K562 (cell line): ENCODE results near the gene INPP1. TPM values are rescaled to one million over a fixed set of nuclear protein-coding genes. Genes with fewer than 3 reads are reported as not detected.
A peak's percentile ranks its signal among the peaks of the same experiment; 100 is the strongest.

ENCODE experiments used
- CEBPB ChIP-seq: fragments of 450-650 bp; IDR thresholded peaks from 2 replicates; pipeline ENCODE4 v1.6.1; 2016; ENCODE audit warnings: missing genetic modification characterization, missing compliant biosample characterization
- CEBPG ChIP-seq, 3 experiments: fragments of 200-800 bp in 1 of 3; sonication (Bioruptor generic) in 1 of 3; sonication (generic) in 1 of 3; formaldehyde crosslinking in 1 of 3; IDR thresholded peaks in 2 of 3; conservative IDR thresholded peaks in 1 of 3; 2 replicates each; pipeline versions ENCODE4 v1.6.1 to v1.8.0; 2016 to 2022; ENCODE audit warnings: missing compliant biosample characterization in 2 of 3, missing genetic modification characterization in 2 of 3, mild to moderate bottlenecking in 1 of 3, missing genetic modification reagents in 1 of 3
- CTBP1 ChIP-seq: fragments of 450-650 bp; IDR thresholded peaks from 2 replicates; pipeline ENCODE4 v1.6.1; 2016; ENCODE audit warnings: borderline replicate concordance
- DACH1 ChIP-seq: fragments of 450-650 bp; IDR thresholded peaks from 2 replicates; pipeline ENCODE4 v1.6.1; 2018; ENCODE audit not compliant: partially characterized antibody
- ERF ChIP-seq: fragments of 450-650 bp; formaldehyde crosslinking; IDR thresholded peaks from 2 replicates; pipeline ENCODE4 v1.4.0; 2020; ENCODE audit warnings: mild to moderate bottlenecking, mixed read lengths
- FOXJ3 ChIP-seq: sonication (generic); formaldehyde crosslinking; IDR thresholded peaks from 2 replicates; pipeline ENCODE4 v1.4.0; 2020; ENCODE audit warnings: mild to moderate bottlenecking, missing genetic modification reagents
- GABPA ChIP-seq: fragments of 200-800 bp; sonication (Bioruptor generic); conservative IDR thresholded peaks from 2 replicates; pipeline ENCODE4 v1.6.1; 2016; ENCODE audit warnings: low read depth, missing genetic modification characterization, missing compliant biosample characterization
- GATAD2A ChIP-seq: fragments of 450-650 bp; IDR thresholded peaks from 2 replicates; pipeline ENCODE4 v1.6.1; 2017
- HOXB6 ChIP-seq: fragments of 250-450 bp; sonication (Bioruptor Pico); IDR thresholded peaks from 2 replicates; pipeline ENCODE4 v1.5.1; 2022; ENCODE audit warnings: mild to moderate bottlenecking, borderline replicate concordance
- JUN ChIP-seq, 2 experiments: sonication (generic) in 1 of 2; formaldehyde crosslinking in 1 of 2; IDR thresholded peaks; 2 replicates each; pipeline versions ENCODE4 v1.6.1 to v1.8.0; 2012 to 2022; ENCODE audit warnings: borderline replicate concordance in 2 of 2, mild to moderate bottlenecking in 2 of 2, improper control_type of control experiment in 1 of 2, low read depth in 1 of 2, low read length in 1 of 2, missing genetic modification reagents in 1 of 2
- MBD1 ChIP-seq: fragments of 250-450 bp; sonication (Bioruptor Pico); IDR thresholded peaks from 2 replicates; pipeline ENCODE4 v1.8.0; 2022; ENCODE audit warnings: inconsistent platforms
- MEIS2 ChIP-seq: fragments of 450-650 bp; IDR thresholded peaks from 2 replicates; pipeline ENCODE4 v1.6.1; 2014; ENCODE audit warnings: mild to moderate bottlenecking; ENCODE audit not compliant: partially characterized antibody
- NBN ChIP-seq: fragments of 450-650 bp; IDR thresholded peaks from 2 replicates; pipeline ENCODE4 v1.6.1; 2016; ENCODE audit warnings: low read depth, mild to moderate bottlenecking
- NCOA1 ChIP-seq: fragments of 450-650 bp; IDR thresholded peaks from 2 replicates; pipeline ENCODE4 v1.6.1; 2016; ENCODE audit warnings: low read depth
- NEUROD1 ChIP-seq: fragments of 150-350 bp; IDR thresholded peaks from 2 replicates; pipeline ENCODE4 v1.6.1; 2014; ENCODE audit warnings: borderline replicate concordance, low read length, low read depth; ENCODE audit not compliant: partially characterized antibody
- RHOXF2B ChIP-seq: fragments of 250-450 bp; sonication (Bioruptor Pico); conservative IDR thresholded peaks from 2 replicates; pipeline ENCODE4 v1.5.1; 2021
- RNF2 ChIP-seq: sonication (generic); IDR thresholded peaks from 2 replicates; pipeline ENCODE4 v1.6.1; 2016
- RNF219 ChIP-seq: fragments of 250-450 bp; sonication (Bioruptor Pico); IDR thresholded peaks from 2 replicates; pipeline ENCODE4 v1.5.0; 2022; ENCODE audit warnings: mild to moderate bottlenecking
- SMARCE1 ChIP-seq: fragments of 450-650 bp; IDR thresholded peaks from 2 replicates; pipeline ENCODE4 v1.7.1; 2016; ENCODE audit warnings: mild to moderate bottlenecking
- SOX6 ChIP-seq: fragments of 450-650 bp; IDR thresholded peaks from 2 replicates; pipeline ENCODE4 v1.6.1; 2014; ENCODE audit warnings: mild to moderate bottlenecking
- SRSF9 ChIP-seq: fragments of 200-400 bp; formaldehyde crosslinking; IDR thresholded peaks from 2 replicates; pipeline ENCODE4 v1.6.1; 2017; ENCODE audit warnings: low read depth, low read length, borderline replicate concordance
- TCF3 ChIP-seq: sonication (generic); formaldehyde crosslinking; IDR thresholded peaks from 2 replicates; pipeline ENCODE4 v1.4.0; 2020; ENCODE audit warnings: mild to moderate bottlenecking, missing genetic modification reagents
- ZNF232 ChIP-seq: sonication (generic); formaldehyde crosslinking; IDR thresholded peaks from 2 replicates; pipeline ENCODE4 v1.8.0; 2022; ENCODE audit warnings: mild to moderate bottlenecking, missing genetic modification reagents
- ZNF311 ChIP-seq: fragments of 250-450 bp; sonication (Bioruptor Pico); IDR thresholded peaks from 2 replicates; pipeline ENCODE4 v1.4.0; 2020; ENCODE audit warnings: mild to moderate bottlenecking, moderate library complexity
- ZNF41 ChIP-seq: fragments of 250-450 bp; sonication (Bioruptor Pico); conservative IDR thresholded peaks from 2 replicates; pipeline ENCODE4 v1.4.0; 2020; ENCODE audit warnings: mild to moderate bottlenecking
- ZNF586 ChIP-seq: fragments of 450-650 bp; formaldehyde crosslinking; conservative IDR thresholded peaks from 2 replicates; pipeline ENCODE4 v1.4.0; 2020; ENCODE audit warnings: mild to moderate bottlenecking, moderate library complexity
- polyA plus RNA-seq, 8 experiments: library from polyadenylated mRNA; depleted of rRNA in 4 of 8; stranded (reverse) in 5 of 8; unstranded in 3 of 8; fragments of >200 nt; fragmentation: Nextera tagmentation in 2 of 8; fragmentation: Illumina TruSeq in 1 of 8; extraction: Ambion mirVana in 2 of 8; extraction: Trizol in 1 of 8; gene quantifications; 2 replicates each; pipeline versions ENCODE4 v1.2.1 to v1.2.3, GENCODE V29; 2011 to 2014; ENCODE audit warnings: inconsistent platforms in 1 of 8, missing spikeins in 1 of 8
- total RNA-seq, 7 experiments: library from RNA; depleted of rRNA in 6 of 7; stranded (reverse); fragments of >200 nt in 6 of 7; fragmentation: Illumina TruSeq in 2 of 7; extraction: Trizol in 2 of 7; gene quantifications; 2 replicates each; pipeline versions ENCODE4 v1.2.1 to v1.2.3, GENCODE V29; 2011 to 2021; ENCODE audit warnings: low replicate concordance in 1 of 7

INPP1 gene
- total and polyA plus RNA-seq, 9 of the 15 experiments (the other 6 are each of a cell fraction or from before 2014, with no cell fraction given) = 3.7 to 11.8 (median 6.5) TPM

GRCh38 chr2:190352668-190353536, 9.5 kb downstream of the INPP1 start (continued):
- TF ChIP-seq CEBPB (tag) (peak; percentile 21; the same call in 1 of the 2 replicates), SMARCE1 (0 out of 2 replicates have a peak, but pooled peaks have one; percentile 64), RNF2 (0 out of 2 replicates have a peak, but pooled peaks have one; percentile 71), JUN (IDR thresholded peaks at IDR 0.05; ENCODE audit: borderline replicate concordance, low read depth, low read length) (no peak), JUN (CRISPR knock-in tag; IDR thresholded peaks at IDR 0.05; ENCODE audit: borderline replicate concordance) (no peak), ZNF586 (CRISPR knock-in tag) (no peak), MEIS2 (peak; percentile 84), ZNF41 (no peak), GABPA (peak; percentile 22; the same call in 1 of the 2 replicates), RNF219 (CRISPR knock-in tag) (no peak), ZNF232 (CRISPR knock-in tag) (no peak), DACH1 (no peak), NCOA1 (peak; percentile 71; the same call in 1 of the 2 replicates), GATAD2A (peak; percentile 24; the same call in 1 of the 2 replicates), SRSF9 (no peak), CEBPG (CRISPR knock-in tag; IDR thresholded peaks at IDR 0.05) (no peak), CEBPG (tag; conservative IDR thresholded peaks at IDR 0.05 in 1 of 2, IDR thresholded peaks at IDR 0.05 in 1 of 2) (peak; percentile 31 to 73; a peak in 2 of 4 replicates), RHOXF2B (CRISPR knock-in tag) (no peak), NBN (0 out of 2 replicates have a peak, but pooled peaks have one; percentile 33), FOXJ3 (CRISPR knock-in tag) (no peak), ZNF311 (peak; percentile 86; the same call in 1 of the 2 replicates), CTBP1 (peak; percentile 56; the same call in 1 of the 2 replicates), MBD1 (CRISPR knock-in tag) (no peak), ERF (CRISPR knock-in tag) (no peak), TCF3 (CRISPR knock-in tag) (peak; percentile 61), HOXB6 (CRISPR knock-in tag) (no peak), NEUROD1 (peak; percentile 74), SOX6 (peak; percentile 85)
